Progenitor cell of endocrine pancreas (in vitro differentiated cells): Measurements from ENCODE around the gene FUT4. TPM values are rescaled to one million over a fixed set of nuclear protein-coding genes. Genes with fewer than 3 reads are reported as not detected.

Source experiments
- DNase-seq: peaks from one replicate; pipeline ENCODE4 v3.0.0; 2021; ENCODE audit warnings: low spot score; ENCODE audit not compliant: unreplicated experiment
- H3K27ac Mint-ChIP-seq: 2 replicates; pipeline ENCODE4 v1.8.0; 2021; ENCODE audit warnings: mild to moderate bottlenecking, moderate library complexity, mixed read lengths
- H3K27me3 Mint-ChIP-seq: 2 replicates; pipeline ENCODE4 v1.8.0; 2021; ENCODE audit warnings: mixed read lengths
- H3K36me3 Mint-ChIP-seq: 2 replicates; pipeline ENCODE4 v1.8.0; 2022; ENCODE audit warnings: mixed read lengths; ENCODE audit not compliant: insufficient read depth
- H3K4me1 Mint-ChIP-seq: 2 replicates; pipeline ENCODE4 v1.8.0; 2021; ENCODE audit warnings: low read depth, mixed read lengths
- H3K4me3 Mint-ChIP-seq: 2 replicates; pipeline ENCODE4 v1.8.0; 2021; ENCODE audit warnings: low read depth, mild to moderate bottlenecking, moderate library complexity, mixed read lengths
- H3K9me3 Mint-ChIP-seq: 2 replicates; pipeline ENCODE4 v1.8.0; 2021; ENCODE audit warnings: low read depth, mixed read lengths
- total RNA-seq: library from RNA; stranded (reverse); gene quantifications from 2 replicates; pipeline ENCODE4 v1.2.1, GENCODE V29; 2021
- TF ChIP-seq, protein P1 (sequence below): fragments of 200-600 bp; sonication (generic); IDR thresholded peaks from one replicate; pipeline ENCODE4 v1.5.0; 2021; ENCODE audit warnings: antibody characterized with exemption, mild to moderate bottlenecking; ENCODE audit not compliant: unreplicated experiment

The FUT4 gene
- total RNA-seq, 1 donor from 2014 or later = 6.6 TPM

GRCh38 chr11:94518300-94518699 is 25.4 kb upstream of the FUT4 start:
- Mint-ChIP-seq H3K27me3 (peaks cover 23% of the 10 kb centered on the region), H3K4me3 (no peak overlapping the region), H3K4me1 (peaks cover 1% of the 10 kb centered on the region), H3K36me3 (no peaks in the 10 kb centered on the region), H3K27ac (no peak overlapping the region), H3K9me3 (no peaks in the 10 kb centered on the region)
- no peak for DNase-seq
- TF ChIP-seq, protein P1, sequence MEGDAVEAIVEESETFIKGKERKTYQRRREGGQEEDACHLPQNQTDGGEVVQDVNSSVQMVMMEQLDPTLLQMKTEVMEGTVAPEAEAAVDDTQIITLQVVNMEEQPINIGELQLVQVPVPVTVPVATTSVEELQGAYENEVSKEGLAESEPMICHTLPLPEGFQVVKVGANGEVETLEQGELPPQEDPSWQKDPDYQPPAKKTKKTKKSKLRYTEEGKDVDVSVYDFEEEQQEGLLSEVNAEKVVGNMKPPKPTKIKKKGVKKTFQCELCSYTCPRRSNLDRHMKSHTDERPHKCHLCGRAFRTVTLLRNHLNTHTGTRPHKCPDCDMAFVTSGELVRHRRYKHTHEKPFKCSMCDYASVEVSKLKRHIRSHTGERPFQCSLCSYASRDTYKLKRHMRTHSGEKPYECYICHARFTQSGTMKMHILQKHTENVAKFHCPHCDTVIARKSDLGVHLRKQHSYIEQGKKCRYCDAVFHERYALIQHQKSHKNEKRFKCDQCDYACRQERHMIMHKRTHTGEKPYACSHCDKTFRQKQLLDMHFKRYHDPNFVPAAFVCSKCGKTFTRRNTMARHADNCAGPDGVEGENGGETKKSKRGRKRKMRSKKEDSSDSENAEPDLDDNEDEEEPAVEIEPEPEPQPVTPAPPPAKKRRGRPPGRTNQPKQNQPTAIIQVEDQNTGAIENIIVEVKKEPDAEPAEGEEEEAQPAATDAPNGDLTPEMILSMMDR = no peak

DNA sequence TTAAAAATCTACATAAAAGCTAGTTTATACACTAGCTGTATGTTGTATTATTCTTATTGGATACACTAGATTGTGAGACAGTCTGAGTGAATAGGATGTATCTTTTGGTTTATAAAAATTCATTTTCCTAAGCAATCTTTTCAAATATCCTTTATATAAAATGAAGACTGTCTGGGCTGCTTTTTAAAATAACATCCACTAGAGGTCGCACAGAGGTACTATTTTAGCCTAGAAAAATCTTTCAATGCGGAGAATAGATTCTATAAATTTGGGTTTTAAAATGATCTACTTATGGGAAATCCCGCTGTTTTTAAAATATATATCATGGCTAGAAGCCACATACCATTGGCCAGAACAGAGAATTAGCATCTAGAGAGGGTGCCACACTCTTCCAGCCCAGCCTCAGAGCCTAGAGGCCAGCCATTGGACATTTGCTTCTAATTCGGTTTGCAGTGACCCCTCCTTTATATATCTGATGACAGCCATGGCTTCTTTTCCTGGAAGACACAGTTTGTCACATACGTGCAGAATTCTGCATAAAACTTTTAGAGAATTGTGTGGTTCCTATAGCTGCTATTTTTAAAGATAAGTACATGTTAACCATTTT is 24.1 kb upstream of the FUT4 start:
- no peak overlapping the region for H3K4me3 Mint-ChIP-seq
- H3K27me3 Mint-ChIP-seq = peaks cover 14% of the 10 kb centered on the region
- no peaks in the 10 kb centered on the region for H3K36me3 Mint-ChIP-seq
- TF ChIP-seq, protein P1 = peak; percentile 84
- no peaks in the 10 kb centered on the region for H3K9me3 Mint-ChIP-seq
- H3K4me1 Mint-ChIP-seq = peaks cover 1% of the 10 kb centered on the region
- DNase-seq = no peak
- H3K27ac Mint-ChIP-seq = no peak overlapping the region

DNA sequence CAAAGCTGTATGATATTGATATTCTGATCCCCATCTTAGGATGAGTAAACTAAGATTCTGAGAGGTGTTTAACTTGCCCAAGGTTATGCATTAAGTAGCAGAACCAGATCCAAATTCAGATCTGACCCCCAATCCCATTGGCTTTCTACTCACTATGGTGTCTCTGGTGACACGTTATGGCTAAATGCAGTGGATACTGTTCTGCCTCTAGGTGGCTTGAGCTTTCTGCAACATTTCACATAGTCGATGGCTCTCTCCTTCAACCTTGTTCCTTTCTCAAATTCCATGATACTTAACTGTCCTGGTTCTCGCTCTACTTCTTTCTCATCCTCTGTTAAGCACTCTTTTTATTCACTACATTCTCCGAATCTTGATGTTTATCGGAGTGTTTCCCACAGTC is 22.0 kb upstream of the FUT4 start:
- H3K9me3 Mint-ChIP-seq = no peaks in the 10 kb centered on the region
- no peaks in the 10 kb centered on the region for H3K36me3 Mint-ChIP-seq
- DNase-seq = no peak
- H3K27ac Mint-ChIP-seq = no peak overlapping the region
- H3K4me1 Mint-ChIP-seq = no peaks in the 10 kb centered on the region
- peaks cover 3% of the 10 kb centered on the region for H3K27me3 Mint-ChIP-seq
- TF ChIP-seq, protein P1 = peak; percentile 40
- H3K4me3 Mint-ChIP-seq = no peak overlapping the region

GRCh38 chr11:94524341-94524740 is 19.4 kb upstream of the FUT4 start:
- no peak overlapping the region for H3K27ac Mint-ChIP-seq
- no peak overlapping the region for H3K4me3 Mint-ChIP-seq
- TF ChIP-seq, protein P1 = no peak
- H3K9me3 Mint-ChIP-seq = no peaks in the 10 kb centered on the region
- DNase-seq = no peak
- H3K36me3 Mint-ChIP-seq = no peaks in the 10 kb centered on the region
- H3K27me3 Mint-ChIP-seq = peaks cover 17% of the 10 kb centered on the region
- H3K4me1 Mint-ChIP-seq = no peaks in the 10 kb centered on the region

DNA sequence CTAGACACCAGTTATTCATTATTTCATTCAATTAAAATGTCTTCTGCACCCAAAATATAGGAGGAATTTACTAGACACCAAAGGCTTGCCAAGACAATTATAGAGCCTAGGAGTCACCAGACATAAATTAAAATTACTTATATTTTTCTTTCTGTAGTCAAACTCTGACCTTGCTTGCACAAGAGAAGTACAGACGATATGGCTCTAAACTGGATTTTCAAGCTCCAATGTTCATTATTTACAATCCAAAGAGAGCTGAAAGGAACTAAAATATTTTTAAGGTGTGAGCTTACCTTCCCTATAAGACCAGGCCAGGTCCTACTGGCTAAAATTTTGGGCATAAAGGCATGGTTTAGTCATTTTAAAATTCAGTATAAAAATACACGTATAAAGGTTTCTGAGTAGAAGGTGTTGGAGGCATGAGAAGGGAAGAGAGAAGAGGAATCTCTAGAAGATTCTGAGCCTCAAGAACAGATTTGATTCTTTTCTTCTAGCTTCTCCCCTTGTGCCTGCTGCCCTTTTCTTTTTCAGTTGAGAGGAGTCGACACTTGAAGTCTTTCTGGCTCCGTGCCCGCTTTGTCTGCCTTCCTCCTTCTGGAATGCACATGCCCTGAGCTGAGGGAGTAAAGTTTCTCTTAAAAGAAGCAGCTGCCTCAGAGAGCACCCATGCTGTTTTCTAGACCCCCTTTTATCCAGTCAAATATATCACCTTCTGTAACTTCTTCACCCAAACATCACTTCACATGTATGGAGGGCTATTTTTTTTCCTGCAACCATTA is 18.0 kb upstream of the FUT4 start:
- Mint-ChIP-seq H3K4me3 (no peak overlapping the region), H3K36me3 (no peaks in the 10 kb centered on the region), H3K4me1 (no peaks in the 10 kb centered on the region), H3K27me3 (peaks cover 17% of the 10 kb centered on the region), H3K27ac (no peak overlapping the region), H3K9me3 (no peaks in the 10 kb centered on the region)
- DNase-seq = no peak
- TF ChIP-seq, protein P1 = no peak
